GM23338 (cell line): Measurements from ENCODE around the gene SNAPIN. TPM values are rescaled to one million over a fixed set of nuclear protein-coding genes. Genes with fewer than 3 reads are reported as not detected.

ENCODE experiments used
- microRNA-seq: library from miRNA; unstranded; fragments of <30 nt; microRNA quantifications from one replicate; pipeline ENCODE4, GENCODE V29; 2017
- polyA plus RNA-seq: library from polyadenylated mRNA; unstranded; fragments of >200 nt; fragmentation: Nextera tagmentation; extraction: Ambion mirVana; gene quantifications from 2 replicates; pipeline ENCODE4 v1.2.1, GENCODE V29; 2016
- small RNA-seq: library from RNA; depleted of rRNA; stranded (forward); fragments of <200 nt; gene quantifications from one replicate; pipeline ENCODE3, GENCODE V24; 2014; ENCODE audit warnings: low replicate concordance
- total RNA-seq: library from RNA; depleted of rRNA; stranded (reverse); fragments of >200 nt; shearing (Covaris generic); gene quantifications from 2 replicates; pipeline ENCODE4 v1.2.3, GENCODE V29; 2014; rRNA removed

The SNAPIN gene
- total and polyA plus RNA-seq, 2 experiments from 2014 or later, result 25.6 to 48.5 TPM

Small RNA genes within 50 kb of the gene (microRNA-seq; reads per million reads assigned to microRNA genes)
- not detected for gene MIR8083

Small RNA genes within 50 kb of the gene (small RNA-seq; reads per million reads assigned to genes)
- gene MIR8083, result not detected
- not detected for gene RN7SL372P

Other genes with a start within 250 kb of the SNAPIN start
- not detected in 2 replicates for gene S100A7A, start 242.2 kb upstream of the SNAPIN start, total RNA-seq
- not detected in 2 replicates for gene S100A7A, start 242.2 kb upstream of the SNAPIN start, polyA plus RNA-seq
- not detected in 2 replicates for gene S100A7, start 198.1 kb upstream of the SNAPIN start, total RNA-seq
- gene S100A7, start 198.1 kb upstream of the SNAPIN start, polyA plus RNA-seq, result not detected in 2 replicates
- 7.3 and 9.4 TPM in 2 replicates for gene S100A6, start 122.7 kb upstream of the SNAPIN start, total RNA-seq
- gene S100A6, start 122.7 kb upstream of the SNAPIN start, polyA plus RNA-seq, result 77.5 and 98.0 TPM in 2 replicates
- not detected in 2 replicates for gene S100A5, start 117.8 kb upstream of the SNAPIN start, total RNA-seq
- gene S100A5, start 117.8 kb upstream of the SNAPIN start, polyA plus RNA-seq, result 0.47 TPM in 1 of 2 replicates, not detected in the other
- 8.2 and 14.2 TPM in 2 replicates for gene S100A4, start 112.9 kb upstream of the SNAPIN start, total RNA-seq
- 34.6 and 36.0 TPM in 2 replicates for gene S100A4, start 112.9 kb upstream of the SNAPIN start, polyA plus RNA-seq
- not detected in 2 replicates for gene S100A3, start 109.4 kb upstream of the SNAPIN start, total RNA-seq
- not detected in 2 replicates for gene S100A3, start 109.4 kb upstream of the SNAPIN start, polyA plus RNA-seq
- 0.66 TPM in 1 of 2 replicates, not detected in the other for gene S100A2, start 92.9 kb upstream of the SNAPIN start, total RNA-seq
- gene S100A2, start 92.9 kb upstream of the SNAPIN start, polyA plus RNA-seq, result 0.89 and 1.1 TPM in 2 replicates
- gene S100A16, start 45.6 kb upstream of the SNAPIN start, total RNA-seq, result 10.6 and 20.4 TPM in 2 replicates
- 10.5 and 13.0 TPM in 2 replicates for gene S100A16, start 45.6 kb upstream of the SNAPIN start, polyA plus RNA-seq
- 0.28 TPM in 1 of 2 replicates, not detected in the other for gene S100A14, start 42.4 kb upstream of the SNAPIN start, total RNA-seq
- gene S100A14, start 42.4 kb upstream of the SNAPIN start, polyA plus RNA-seq, result 0.53 and 0.64 TPM in 2 replicates
- 32.7 and 35.3 TPM in 2 replicates for gene S100A13, start 31.2 kb upstream of the SNAPIN start, total RNA-seq
- 165 and 182 TPM in 2 replicates for gene S100A13, start 31.2 kb upstream of the SNAPIN start, polyA plus RNA-seq
- 0.66 TPM in 1 of 2 replicates, not detected in the other for gene S100A1, start 30.3 kb upstream of the SNAPIN start, total RNA-seq
- 0.13 TPM in 1 of 2 replicates, not detected in the other for gene S100A1, start 30.3 kb upstream of the SNAPIN start, polyA plus RNA-seq
- 68.9 and 73.4 TPM in 2 replicates for gene CHTOP, start 24.6 kb upstream of the SNAPIN start, total RNA-seq
- gene CHTOP, start 24.6 kb upstream of the SNAPIN start, polyA plus RNA-seq, result 86.6 and 97.8 TPM in 2 replicates
- gene ILF2, start 12.3 kb downstream of the SNAPIN start, total RNA-seq, result 314 and 337 TPM in 2 replicates
- 204 and 214 TPM in 2 replicates for gene ILF2, start 12.3 kb downstream of the SNAPIN start, polyA plus RNA-seq
- gene NPR1, start 20.0 kb downstream of the SNAPIN start, total RNA-seq, result 8.5 and 9.0 TPM in 2 replicates
- gene NPR1, start 20.0 kb downstream of the SNAPIN start, polyA plus RNA-seq, result 3.3 and 3.7 TPM in 2 replicates
- 51.3 and 51.5 TPM in 2 replicates for gene INTS3, start 69.3 kb downstream of the SNAPIN start, total RNA-seq
- gene INTS3, start 69.3 kb downstream of the SNAPIN start, polyA plus RNA-seq, result 21.5 and 22.7 TPM in 2 replicates
- gene SLC27A3, start 116.7 kb downstream of the SNAPIN start, total RNA-seq, result 18.8 and 24.2 TPM in 2 replicates
- gene SLC27A3, start 116.7 kb downstream of the SNAPIN start, polyA plus RNA-seq, result 26.3 and 27.1 TPM in 2 replicates